Urinary bladder (tissue), 4 donors: ENCODE results near the gene COMMD8. TPM values are rescaled to one million over a fixed set of nuclear protein-coding genes. Genes with fewer than 3 reads are reported as not detected.
"Not testable (repeated sequence)": the region's sequence is repeated elsewhere in the genome, so short reads cannot be mapped to it uniquely, and the experiment has no call there.

Experiments used
- DNase-seq: peaks from one replicate; pipeline ENCODE4 v3.0.0-alpha.2; 2015; ENCODE audit errors: extremely low spot score
- H3K27ac ChIP-seq: one replicate; pipeline ENCODE4 v1.5.1; 2013; ENCODE audit warnings: low read depth, mild to moderate bottlenecking, moderate library complexity
- H3K36me3 ChIP-seq: one replicate; pipeline ENCODE4 v1.6.1; 2013; ENCODE audit warnings: mild to moderate bottlenecking, moderate library complexity; ENCODE audit not compliant: insufficient read depth
- H3K4me1 ChIP-seq: one replicate; pipeline ENCODE4 v1.6.1; 2013; ENCODE audit warnings: mild to moderate bottlenecking, moderate library complexity; ENCODE audit not compliant: insufficient read depth
- H3K4me3 ChIP-seq: one replicate; pipeline ENCODE4 v1.5.1; 2013; ENCODE audit warnings: low read depth, low read length
- WGBS: extraction: QIAGEN DNeasy Blood & Tissue Kit; methylation state at CpG from one replicate; pipeline ENCODE4 v1.1.7; 2013; 5-methylcytosine and 5-hydroxymethylcytosine counted together
- polyA plus RNA-seq: library from polyadenylated mRNA; stranded (reverse); fragments of 200-250 nt; gene quantifications from one replicate; pipeline ENCODE4 v1.2.3, GENCODE V29; 2013
- total RNA-seq: library from RNA; depleted of rRNA; stranded (reverse); fragments of >200 nt; gene quantifications from one replicate; pipeline ENCODE4 v1.2.3, GENCODE V29; 2014
- donor health status: healthy with polysubstance abuse.
- donor health status: healthy.

Gene COMMD8
- total RNA-seq (27.0 TPM), polyA plus RNA-seq (16.6 TPM)

DNA sequence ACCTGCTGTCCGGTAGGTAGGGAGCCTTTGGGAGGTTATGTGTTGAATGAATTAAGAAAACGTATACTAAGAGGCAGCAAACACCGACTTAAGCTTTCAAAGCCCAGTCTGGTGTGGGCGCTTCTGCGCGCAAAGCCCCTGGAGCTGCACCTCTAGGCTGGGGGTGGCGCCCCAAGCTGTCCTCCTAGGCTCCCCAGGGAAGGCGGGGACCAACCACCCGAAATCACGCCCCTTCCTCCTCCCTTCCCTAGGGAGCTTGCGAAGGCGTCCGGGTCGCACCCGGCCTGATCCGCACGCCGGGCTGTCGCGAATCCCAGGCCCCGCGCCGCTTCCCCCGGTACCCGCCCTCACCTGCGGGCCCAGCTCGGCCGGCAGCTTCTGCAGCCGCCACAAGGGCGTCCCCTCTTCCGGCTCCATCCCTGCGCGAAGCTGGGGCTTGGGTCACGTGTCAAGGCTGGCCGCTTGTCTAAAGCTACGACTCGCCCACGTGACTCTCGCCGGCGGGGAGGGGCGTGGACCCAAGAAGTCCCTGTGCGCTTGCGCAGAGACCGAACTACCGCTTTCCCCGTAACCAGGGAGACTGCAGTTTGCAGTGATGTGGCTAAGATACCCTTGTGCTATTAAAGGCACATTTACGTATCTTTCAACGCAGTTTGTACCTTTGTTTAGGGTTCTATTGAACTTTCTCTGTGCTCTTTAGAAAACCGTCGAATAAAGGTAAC lies at the start of gene COMMD8:
Gene COMMD8, minus strand, starts transcription at position 468 of the 722 bp plus-strand sequence. Its CDS starts 51 bp downstream, at position 417.
- Histone ChIP-seq H3K4me1 (no peaks in the 10 kb centered on the region), H3K27ac (peak within 1 kb of the TSS; percentile 13), H3K36me3 (peaks cover 3% of the 10 kb centered on the region), H3K4me3 (peak within 1 kb of the TSS; percentile 77)
- peak; percentile 95 for DNase-seq
- WGBS = under 1% methylated on average over 51 of the region's 51 CpGs

DNA sequence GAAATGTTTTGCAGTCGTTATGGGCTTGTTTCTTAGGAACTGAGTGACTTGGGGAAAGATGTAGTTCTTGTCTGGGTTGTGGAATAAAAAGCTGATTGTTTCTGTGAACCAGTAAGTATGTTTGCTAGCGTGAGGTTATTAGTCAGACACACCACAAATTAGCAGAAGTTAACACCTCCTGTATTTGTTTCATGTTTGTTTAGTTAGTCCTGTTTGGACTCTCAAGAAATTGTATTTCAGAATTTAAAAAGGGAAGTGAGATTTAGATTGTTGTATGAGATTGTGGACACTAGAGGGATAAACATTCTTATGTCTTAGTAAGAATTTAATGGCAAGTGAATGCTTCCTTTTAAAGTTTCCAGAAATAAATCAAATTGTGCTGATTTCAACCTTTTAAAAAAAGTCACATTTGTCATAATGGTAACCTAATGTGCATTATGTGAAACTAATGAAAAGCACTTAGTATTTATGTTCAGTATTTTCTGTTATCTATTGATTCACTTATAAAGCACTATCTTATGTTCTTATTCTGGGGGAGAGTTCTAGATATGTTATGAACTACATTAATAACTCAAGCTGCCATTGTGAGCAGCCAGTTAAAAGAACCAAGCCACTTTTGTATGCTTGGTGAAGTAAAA lies 47.1 kb upstream of the COMMD8 start:
- Histone ChIP-seq H3K4me1 (no peaks in the 10 kb centered on the region), H3K36me3 (no peaks in the 10 kb centered on the region), H3K27ac (no peak overlapping the region), H3K4me3 (no peak overlapping the region)
- no peak for DNase-seq
- 39% methylated on average over 2 of the region's 2 CpGs for WGBS

DNA sequence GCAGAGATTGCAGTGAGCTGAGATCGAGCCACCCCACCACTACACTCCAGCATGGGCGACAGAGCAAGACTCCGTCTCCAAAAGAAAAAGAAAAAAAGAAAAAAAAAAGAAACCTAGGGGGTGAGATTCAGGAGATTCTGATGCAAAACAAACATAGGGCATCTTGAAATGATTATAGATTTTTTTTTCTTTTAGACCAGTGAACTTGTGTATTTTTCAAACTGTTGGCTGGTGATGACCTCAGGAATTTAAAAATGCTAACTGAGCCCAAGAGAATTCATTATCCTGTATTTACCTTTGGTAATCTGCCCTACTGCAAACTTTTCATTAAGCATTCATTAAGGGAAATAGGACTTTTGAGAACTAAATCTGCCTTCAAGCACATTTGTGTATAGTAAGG lies 42.2 kb upstream of the COMMD8 start:
- no peaks in the 10 kb centered on the region for H3K36me3 ChIP-seq
- DNase-seq = no peak
- 90% methylated on average over 3 of the region's 3 CpGs for WGBS

DNA sequence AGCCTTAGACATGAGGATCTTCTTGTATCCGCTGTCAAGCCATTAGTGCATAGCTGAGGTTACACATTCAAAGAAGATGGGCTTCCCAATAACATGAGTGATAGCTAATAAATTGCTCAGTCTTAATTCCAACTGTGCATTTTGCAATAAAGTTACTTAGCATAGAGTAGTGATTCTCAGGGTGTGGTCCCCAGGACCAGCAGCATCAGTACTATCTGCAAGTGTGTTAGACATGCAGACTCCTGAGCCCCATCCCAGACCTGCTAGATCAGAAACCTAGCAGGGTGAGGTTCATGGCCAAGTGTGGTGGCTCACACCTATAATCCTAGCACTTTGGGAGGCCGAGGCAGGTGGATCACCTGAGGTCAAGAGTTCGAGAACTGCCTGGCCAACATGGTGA lies 41.6 kb upstream of the COMMD8 start:
- WGBS = 78% methylated on average over 3 of the region's 3 CpGs
- no peak overlapping the region for H3K4me3 ChIP-seq
- H3K4me1 ChIP-seq = no peaks in the 10 kb centered on the region
- DNase-seq = no peak
- no peak overlapping the region for H3K27ac ChIP-seq
- H3K36me3 ChIP-seq = no peaks in the 10 kb centered on the region

More for the DNA sequence above, 42.2 kb upstream of the COMMD8 start:
- H3K4me3 ChIP-seq = no peak overlapping the region
- no peaks in the 10 kb centered on the region for H3K4me1 ChIP-seq
- H3K27ac ChIP-seq = no peak overlapping the region

DNA sequence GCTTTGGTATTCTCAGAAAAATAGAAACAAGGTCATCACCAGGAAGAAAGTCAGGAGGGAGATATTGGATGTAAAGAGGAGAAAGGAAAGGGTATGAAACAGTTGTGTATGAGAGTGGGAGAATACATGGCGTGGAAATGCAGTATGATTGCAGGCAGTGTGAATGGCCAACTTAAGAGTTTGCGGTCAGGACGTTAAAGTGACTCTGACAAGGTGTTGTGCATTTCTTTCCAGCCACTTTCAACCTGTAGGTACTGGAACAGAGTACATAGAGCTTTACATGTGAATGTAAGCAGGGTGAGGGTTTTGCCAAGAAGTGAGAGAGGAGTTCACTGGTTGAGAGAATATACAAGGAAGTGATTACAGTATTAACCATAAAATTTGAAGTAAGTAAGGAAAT lies 37.3 kb upstream of the COMMD8 start:
- WGBS = 57% methylated on average over 3 of the region's 3 CpGs
- Histone ChIP-seq H3K36me3 (no peaks in the 10 kb centered on the region), H3K4me1 (no peaks in the 10 kb centered on the region), H3K4me3 (no peak overlapping the region), H3K27ac (no peak overlapping the region)
- DNase-seq = no peak

DNA sequence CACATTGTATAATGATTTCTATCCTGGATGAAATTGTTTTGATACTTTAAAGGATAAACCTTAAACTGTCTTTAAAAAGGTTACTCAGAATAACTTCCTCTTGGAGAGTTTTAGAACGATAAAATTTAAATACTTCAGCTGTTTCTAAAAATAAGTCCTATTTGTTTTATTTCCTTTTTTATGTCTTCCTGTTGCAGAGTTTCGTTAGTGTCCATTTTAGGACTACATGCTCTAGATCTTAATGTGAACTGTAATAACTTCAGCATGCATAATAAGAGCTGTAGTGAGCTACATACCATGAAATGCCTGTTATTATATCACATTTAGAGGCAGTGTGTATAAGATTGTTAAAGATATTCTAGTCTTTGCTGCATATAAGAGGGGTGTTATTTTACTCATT lies 36.2 kb upstream of the COMMD8 start:
- Histone ChIP-seq H3K4me1 (no peaks in the 10 kb centered on the region), H3K4me3 (no peak overlapping the region), H3K27ac (no peak overlapping the region), H3K36me3 (no peaks in the 10 kb centered on the region)
- WGBS = 17% methylated on average over 2 of the region's 2 CpGs
- no peak for DNase-seq

DNA sequence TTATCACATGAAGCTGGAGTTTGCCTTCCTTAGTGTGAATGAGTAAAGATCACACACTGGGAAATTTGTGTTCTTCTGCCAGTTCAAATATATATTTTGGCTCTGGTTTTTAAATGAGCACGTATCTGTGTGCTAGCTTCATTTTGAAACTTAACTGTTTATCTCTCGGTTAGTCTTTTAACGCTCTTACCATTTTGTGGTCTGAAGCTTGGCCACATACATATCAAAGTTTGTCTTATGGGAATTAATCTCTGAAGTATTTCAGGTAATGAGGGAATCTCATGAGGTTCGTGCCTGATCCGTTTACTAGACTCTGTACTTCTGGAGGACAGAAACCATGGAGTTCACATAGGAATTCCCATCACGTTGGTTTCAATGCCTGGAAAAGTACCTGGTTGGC lies 35.4 kb upstream of the COMMD8 start:
- H3K4me1 ChIP-seq = no peaks in the 10 kb centered on the region
- H3K36me3 ChIP-seq = no peaks in the 10 kb centered on the region
- H3K27ac ChIP-seq = no peak overlapping the region
- WGBS = 67% methylated on average over 6 of the region's 6 CpGs
- no peak overlapping the region for H3K4me3 ChIP-seq
- DNase-seq = no peak

DNA sequence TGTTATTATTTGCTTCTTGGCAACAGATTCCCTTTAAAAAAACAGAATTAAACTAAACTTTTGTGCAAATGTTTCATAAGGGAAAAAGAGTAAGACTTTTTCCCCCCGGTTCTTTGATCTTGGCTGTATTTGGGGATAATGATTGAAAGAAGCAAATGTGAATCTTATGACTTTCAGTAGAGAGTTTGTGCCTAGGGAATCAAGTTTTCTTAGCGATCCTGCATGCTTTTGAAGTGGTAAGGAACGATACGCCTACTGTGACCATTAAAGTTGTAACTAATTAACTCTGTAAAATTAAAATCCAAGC lies 30.6 kb upstream of the COMMD8 start:
- H3K4me1 ChIP-seq = no peaks in the 10 kb centered on the region
- no peak overlapping the region for H3K27ac ChIP-seq
- H3K4me3 ChIP-seq = no peak overlapping the region
- DNase-seq = no peak
- WGBS = 53% methylated on average over 4 of the region's 4 CpGs
- peaks cover 2% of the 10 kb centered on the region for H3K36me3 ChIP-seq

DNA sequence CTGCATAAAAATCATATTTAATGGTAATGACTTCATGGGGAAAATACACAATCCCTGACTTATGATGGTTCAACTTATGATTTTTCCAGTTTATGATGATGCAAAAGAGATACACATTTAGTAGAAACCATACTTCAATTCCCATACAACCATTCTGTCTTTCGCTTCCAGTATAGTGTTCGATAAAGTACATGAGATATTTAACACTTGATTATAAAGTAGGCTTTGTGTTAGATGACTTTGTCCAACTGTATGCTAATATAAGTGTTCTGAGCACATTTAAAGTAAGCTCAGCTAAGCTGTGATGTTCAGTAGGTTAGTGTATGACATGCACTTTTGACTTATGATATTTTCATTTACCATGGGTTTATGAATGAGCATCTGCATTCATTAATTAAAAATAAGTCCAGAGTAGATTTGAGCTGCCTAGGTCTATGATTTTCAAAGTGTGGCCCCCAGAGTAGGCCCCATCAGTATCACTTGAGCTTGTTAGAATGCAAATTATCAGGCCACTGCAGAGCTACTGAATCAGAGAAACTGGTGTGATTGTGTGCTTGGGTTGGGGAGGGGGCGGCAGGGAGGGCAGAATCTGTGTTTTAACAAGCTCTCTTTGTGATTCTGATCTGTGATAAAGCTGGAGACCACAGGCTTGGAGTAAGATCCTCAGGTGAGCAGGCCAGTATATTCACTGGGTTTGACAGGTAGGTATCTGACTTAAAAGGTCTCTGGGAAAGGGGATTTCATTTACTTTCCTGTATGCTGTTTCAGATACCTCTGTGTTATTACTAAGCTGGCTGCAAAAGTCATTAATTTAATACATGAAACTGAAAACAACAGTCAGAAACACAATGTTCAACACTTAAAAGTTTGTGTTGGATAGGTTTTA lies 30.0 kb upstream of the COMMD8 start:
- WGBS = 85% methylated on average over 3 of the region's 3 CpGs

DNA sequence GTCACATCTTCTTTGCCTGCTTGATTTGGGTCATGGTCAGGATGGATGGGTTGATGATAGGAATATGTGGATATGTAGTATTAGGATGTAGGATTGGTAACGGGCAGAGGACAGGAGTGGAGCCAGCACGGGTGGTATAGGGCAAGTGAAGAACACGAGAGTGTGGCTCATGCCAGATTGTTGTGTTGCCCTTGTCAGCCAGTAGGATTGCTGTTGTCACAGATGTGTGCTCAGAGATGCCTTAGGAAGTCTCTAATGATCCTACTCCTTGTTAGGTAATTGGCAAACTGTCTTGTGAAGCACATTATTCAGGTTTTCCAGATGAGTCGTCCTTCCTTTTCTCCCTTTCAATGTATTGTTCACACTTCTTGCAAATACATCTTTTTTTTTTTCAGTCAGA lies 27.0 kb upstream of the COMMD8 start:
- Histone ChIP-seq H3K36me3 (peaks cover 2% of the 10 kb centered on the region), H3K4me3 (no peak overlapping the region), H3K27ac (no peak overlapping the region), H3K4me1 (no peaks in the 10 kb centered on the region)
- WGBS = 81% methylated on average over 4 of the region's 4 CpGs
- DNase-seq = no peak

More for the DNA sequence above, 30.0 kb upstream of the COMMD8 start:
- no peak for DNase-seq
- Histone ChIP-seq H3K36me3 (peaks cover 2% of the 10 kb centered on the region), H3K27ac (no peak overlapping the region), H3K4me3 (no peak overlapping the region), H3K4me1 (no peaks in the 10 kb centered on the region)

DNA sequence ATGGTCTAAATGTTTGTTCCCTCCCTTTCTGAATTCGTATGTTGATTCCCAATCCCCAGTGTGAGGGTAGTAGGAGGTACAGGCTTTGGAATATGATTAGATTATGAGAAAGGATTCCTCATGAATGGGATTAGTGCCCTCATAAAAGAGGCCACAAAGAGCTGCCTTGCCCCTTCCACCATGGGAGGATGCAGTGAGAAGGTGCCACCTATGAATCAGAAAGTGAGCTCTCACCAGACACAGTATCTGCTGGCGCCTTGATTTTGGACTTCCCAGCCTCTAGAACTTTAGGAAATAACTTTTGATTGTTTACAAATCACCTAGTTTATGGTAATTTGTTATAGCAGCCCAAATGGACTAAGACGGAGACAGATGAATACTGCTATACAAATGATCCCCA lies 25.2 kb upstream of the COMMD8 start:
- H3K4me3 ChIP-seq = no peak overlapping the region
- no peak for DNase-seq
- peaks cover 2% of the 10 kb centered on the region for H3K36me3 ChIP-seq
- no peak overlapping the region for H3K27ac ChIP-seq
- WGBS = 65% methylated on average over 3 of the region's 3 CpGs
- H3K4me1 ChIP-seq = no peaks in the 10 kb centered on the region

DNA sequence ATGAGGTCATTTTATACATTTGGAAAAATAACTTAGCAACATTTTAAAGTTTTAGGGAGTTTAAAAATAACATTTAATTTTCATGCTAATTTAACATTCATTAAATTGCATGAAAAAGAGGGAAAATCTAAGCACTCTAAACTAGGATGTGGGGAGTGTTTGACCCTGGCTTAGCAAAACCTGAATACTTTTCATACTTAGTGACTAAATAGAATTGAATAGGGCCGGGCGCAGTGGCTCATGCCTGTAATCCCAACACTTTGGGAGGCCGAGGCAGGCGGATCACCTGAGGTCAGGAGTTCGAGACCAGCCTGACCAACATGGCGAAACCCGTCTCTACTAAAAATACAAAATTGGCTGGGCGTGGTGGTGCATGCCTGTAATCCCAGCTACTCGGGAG lies 23.2 kb upstream of the COMMD8 start:
- H3K4me1 ChIP-seq, H3K27ac ChIP-seq, DNase-seq, H3K36me3 ChIP-seq, H3K4me3 ChIP-seq: not testable (repeated sequence)
- WGBS = 93% methylated on average over 9 of the region's 9 CpGs

DNA sequence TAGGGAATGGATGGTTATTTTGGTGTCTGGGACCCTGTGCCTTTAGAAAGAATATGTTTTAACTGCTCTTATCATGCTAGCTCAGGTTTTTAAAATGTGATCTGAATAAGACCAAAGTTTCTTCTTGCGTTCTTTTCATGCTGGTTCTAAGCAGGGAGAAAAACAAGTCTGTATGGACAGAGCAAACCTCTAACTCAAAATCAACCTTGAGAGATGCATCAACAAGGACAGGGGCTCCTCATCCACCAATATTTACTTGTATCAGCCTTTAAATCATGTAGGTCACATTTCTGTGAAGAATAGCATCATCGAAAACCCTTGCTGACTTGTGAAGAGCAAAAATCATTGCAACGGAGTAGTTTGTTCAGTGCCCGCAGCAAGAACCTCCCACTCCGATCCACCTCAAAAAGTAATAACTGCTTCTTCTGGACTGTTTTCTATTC lies 22.8 kb upstream of the COMMD8 start:
- no peaks in the 10 kb centered on the region for H3K36me3 ChIP-seq
- no peak for DNase-seq
- H3K4me3 ChIP-seq = peak overlapping the region; percentile 46
- 21% methylated on average over 5 of the region's 5 CpGs for WGBS
- H3K4me1 ChIP-seq = no peaks in the 10 kb centered on the region
- H3K27ac ChIP-seq = peak overlapping the region; percentile 67

DNA sequence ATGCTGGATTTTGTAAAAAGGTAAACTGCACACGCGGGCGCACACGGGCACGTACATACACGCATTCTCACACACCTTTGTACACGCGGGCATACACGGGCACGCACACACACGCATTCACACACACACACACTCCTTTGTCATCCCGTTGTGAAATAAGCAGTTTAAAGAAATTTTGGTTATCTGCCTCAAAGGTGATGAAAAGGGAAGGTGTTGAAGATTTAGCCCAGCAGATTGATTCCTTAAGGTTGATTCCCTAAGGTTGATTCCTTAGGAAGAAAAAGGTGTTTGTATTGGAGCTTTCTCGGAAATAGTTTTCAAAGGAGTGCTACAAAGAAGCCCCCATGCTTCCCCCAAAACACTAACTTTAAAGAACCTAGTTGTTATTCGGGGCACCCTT lies 22.3 kb upstream of the COMMD8 start:
- 2% methylated on average over 14 of the region's 14 CpGs for WGBS
- Histone ChIP-seq H3K27ac (peak overlapping the region; percentile 67), H3K36me3 (no peaks in the 10 kb centered on the region), H3K4me1 (no peaks in the 10 kb centered on the region), H3K4me3 (peak overlapping the region; percentile 46)
- no peak for DNase-seq
